PFSK-1 (cell line): ENCODE results near the gene ALDH16A1.

Experiments
- POLR2AphosphoS5 ChIP-seq: IDR thresholded peaks from 2 replicates; pipeline ENCODE4 v1.6.1; 2012; ENCODE audit warnings: low read depth, mild to moderate bottlenecking, control low read depth, low read length, moderate library complexity
- TAF1 ChIP-seq: IDR thresholded peaks from 2 replicates; pipeline ENCODE4 v1.6.1; 2012; ENCODE audit warnings: low read length, control low read depth, borderline replicate concordance; ENCODE audit not compliant: insufficient read depth
- TF ChIP-seq, protein P1 (sequence below), 2 experiments: IDR thresholded peaks; 2 replicates each; pipeline versions ENCODE4 v1.6.1 to v1.8.0; 2011 to 2012; ENCODE audit warnings: low read depth in 2 of 2, low read length in 2 of 2, control low read depth in 1 of 2, inconsistent platforms in 1 of 2, mild to moderate bottlenecking in 1 of 2, moderate library complexity in 1 of 2; ENCODE audit not compliant: insufficient read depth in 1 of 2

DNA sequence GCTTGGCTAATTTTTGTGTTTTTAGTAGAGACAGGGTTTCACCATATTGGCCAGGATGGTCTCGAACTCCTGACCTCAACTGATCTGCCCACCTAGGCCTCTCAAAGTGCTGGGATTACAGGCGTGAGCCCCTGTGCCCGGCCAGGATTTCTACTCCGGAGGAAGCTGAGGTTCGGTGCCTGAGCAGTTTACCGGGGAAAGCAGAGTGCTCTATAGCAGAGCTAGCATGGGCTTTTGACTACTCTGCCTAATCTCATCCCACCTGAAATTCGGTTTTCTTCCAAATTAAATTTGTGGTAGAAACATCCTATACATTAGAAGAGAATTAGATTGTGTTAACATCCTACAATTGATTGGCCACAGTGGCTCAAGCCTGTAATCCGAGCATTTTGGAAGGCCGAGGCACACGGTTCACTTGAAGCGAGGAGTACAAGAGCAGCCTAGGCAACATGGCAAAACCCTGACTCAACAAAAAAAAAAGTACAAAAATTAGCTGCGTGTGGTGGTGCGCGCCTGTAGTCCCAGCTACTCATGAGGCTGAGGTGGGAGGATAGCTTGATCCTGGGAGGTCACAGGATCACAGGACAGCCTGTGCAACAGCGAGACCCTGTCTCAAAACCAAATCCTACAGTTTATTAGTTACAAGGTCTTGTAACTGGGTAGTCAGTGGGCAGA is 36.0 kb downstream of the ALDH16A1 start:
- TF ChIP-seq, protein P1, sequence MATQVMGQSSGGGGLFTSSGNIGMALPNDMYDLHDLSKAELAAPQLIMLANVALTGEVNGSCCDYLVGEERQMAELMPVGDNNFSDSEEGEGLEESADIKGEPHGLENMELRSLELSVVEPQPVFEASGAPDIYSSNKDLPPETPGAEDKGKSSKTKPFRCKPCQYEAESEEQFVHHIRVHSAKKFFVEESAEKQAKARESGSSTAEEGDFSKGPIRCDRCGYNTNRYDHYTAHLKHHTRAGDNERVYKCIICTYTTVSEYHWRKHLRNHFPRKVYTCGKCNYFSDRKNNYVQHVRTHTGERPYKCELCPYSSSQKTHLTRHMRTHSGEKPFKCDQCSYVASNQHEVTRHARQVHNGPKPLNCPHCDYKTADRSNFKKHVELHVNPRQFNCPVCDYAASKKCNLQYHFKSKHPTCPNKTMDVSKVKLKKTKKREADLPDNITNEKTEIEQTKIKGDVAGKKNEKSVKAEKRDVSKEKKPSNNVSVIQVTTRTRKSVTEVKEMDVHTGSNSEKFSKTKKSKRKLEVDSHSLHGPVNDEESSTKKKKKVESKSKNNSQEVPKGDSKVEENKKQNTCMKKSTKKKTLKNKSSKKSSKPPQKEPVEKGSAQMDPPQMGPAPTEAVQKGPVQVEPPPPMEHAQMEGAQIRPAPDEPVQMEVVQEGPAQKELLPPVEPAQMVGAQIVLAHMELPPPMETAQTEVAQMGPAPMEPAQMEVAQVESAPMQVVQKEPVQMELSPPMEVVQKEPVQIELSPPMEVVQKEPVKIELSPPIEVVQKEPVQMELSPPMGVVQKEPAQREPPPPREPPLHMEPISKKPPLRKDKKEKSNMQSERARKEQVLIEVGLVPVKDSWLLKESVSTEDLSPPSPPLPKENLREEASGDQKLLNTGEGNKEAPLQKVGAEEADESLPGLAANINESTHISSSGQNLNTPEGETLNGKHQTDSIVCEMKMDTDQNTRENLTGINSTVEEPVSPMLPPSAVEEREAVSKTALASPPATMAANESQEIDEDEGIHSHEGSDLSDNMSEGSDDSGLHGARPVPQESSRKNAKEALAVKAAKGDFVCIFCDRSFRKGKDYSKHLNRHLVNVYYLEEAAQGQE (IDR thresholded peaks at IDR 0.05; ENCODE audit: insufficient read depth in 1 of 2, low read depth in 2 of 2, low read length in 2 of 2) = no peak
- TF ChIP-seq POLR2AphosphoS5 = no peak
- 0 out of 2 replicates have a peak, but pooled peaks have one; percentile 47 for TF ChIP-seq TAF1
